Muscle of arm (tissue), 12 donors: ENCODE data around the gene PRR16. TPM values are rescaled to one million over a fixed set of nuclear protein-coding genes. Genes with fewer than 3 reads are reported as not detected.

Experiments
- DNase-seq: peaks from one replicate; pipeline ENCODE4 v3.0.0-alpha.2; 2013
- polyA plus RNA-seq, 12 donors: library from polyadenylated mRNA; unstranded; fragments of 120-200 nt; gene quantifications; one replicate each; pipeline ENCODE4 v1.2.1, GENCODE V29; 2013; ENCODE audit not compliant: insufficient read length in 12 of 12

PRR16 gene
- polyA plus RNA-seq, 12 donors, result 11.8 to 27.5 (median 19.3) TPM; not detected in 1

GRCh38 chr5:120512791-120513650 is 48.9 kb downstream of the PRR16 start:
- DNase-seq, result no peak

GRCh38 chr5:120516805-120517204 is 52.7 kb downstream of the PRR16 start:
- no peak for DNase-seq

GRCh38 chr5:120517607-120518252 is 53.6 kb downstream of the PRR16 start:
- DNase-seq, result no peak

- DNase-seq, result no peak
These were observed 54.5 kb downstream of the PRR16 start for GRCh38 chr5:120518581-120518980.

DNA sequence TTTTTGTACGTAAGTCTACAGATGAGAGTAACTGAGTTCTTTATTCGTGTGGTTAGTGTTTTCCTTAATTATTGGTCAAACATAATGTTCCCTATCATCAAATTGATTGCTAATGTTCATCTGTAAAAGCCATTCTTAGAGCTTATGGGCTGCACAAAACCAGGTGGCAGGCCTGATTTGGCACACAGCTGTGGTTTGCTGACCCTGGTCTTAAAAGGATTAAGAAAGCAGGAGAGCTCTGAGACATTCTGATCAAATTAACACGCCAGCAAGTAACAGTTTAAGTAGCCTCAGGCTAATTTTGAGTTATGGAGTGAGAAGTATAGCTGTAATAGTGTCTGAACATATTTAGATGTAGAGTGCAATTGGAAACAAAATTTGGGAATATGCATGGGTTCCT is 63.2 kb downstream of the PRR16 start:
- no peak for DNase-seq

DNA sequence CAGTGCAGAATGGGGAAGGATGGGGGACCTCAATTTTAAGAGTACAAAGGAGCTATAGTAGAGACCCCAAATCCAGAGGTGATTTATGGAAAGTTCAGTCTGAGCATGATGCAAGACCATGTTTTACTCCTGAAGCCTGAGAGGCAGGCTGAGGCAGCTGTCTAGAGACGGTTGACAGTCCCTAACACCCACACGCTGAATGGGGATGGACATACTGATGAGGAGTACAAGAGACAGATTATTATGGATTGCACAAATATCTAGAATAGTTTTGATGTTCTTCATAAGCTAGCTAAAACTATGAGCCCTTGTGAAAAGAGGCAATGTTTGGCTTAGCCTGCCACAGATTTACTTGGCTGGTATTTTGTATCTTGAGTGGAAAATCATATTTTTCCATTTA is 64.5 kb downstream of the PRR16 start:
- DNase-seq, result no peak

DNA sequence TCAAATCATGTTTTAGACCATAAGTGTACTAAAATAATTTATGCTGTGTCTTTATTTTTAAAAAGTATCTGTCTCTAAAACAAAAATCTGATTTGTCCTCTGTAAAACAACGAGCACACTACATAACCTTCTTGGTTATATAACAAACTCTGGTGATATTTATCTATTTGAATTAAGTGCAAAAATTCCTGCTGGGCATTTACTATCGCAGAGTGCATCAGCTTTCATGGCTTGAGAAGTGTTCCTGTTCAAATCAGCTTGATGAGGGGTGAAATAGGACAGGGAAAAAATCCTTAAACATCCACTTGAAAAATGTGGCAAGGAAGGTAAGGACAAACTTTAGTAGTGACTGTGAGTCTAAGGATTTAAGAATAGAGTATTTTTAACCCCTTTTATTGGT is 65.3 kb downstream of the PRR16 start:
- no peak for DNase-seq

DNA sequence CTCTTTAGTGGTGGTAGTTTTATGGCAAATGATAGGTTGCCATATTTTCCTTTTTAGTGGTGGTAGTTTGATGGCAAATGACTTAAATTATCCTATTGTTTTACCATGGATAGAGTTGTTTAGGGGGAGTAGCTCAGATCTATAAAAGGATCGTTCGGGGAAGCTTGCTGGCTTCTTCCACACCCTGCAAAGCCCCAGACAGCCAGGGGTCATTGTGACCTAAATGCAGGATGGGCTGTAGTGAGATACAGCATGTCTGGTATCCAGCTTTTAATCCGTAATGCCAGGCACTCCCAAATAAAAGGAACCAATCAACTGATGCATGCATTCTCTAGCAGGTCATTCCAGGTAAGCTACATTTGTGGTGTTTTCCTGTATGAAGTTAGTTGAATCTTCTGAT is 67.1 kb downstream of the PRR16 start:
- DNase-seq, result no peak

DNA sequence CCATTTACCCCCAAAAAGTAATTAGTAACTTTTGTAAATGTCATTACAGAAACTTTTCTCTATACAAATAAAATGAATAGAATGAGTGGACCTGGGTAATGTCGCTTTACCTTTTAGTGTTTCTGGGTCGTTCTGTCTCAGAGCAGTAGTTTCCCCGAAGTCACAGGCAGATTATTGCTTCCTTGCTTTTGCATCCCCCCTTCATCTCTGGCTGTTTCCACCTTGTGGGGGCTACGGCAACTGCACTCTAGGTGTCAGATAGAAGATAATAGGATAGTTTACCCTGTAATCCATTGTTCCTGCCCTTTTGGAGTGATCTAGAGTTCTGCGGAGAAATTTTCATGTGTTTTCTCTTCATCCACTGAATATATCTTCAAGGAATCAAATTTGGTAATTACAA is 68.7 kb downstream of the PRR16 start:
- no peak for DNase-seq

DNA sequence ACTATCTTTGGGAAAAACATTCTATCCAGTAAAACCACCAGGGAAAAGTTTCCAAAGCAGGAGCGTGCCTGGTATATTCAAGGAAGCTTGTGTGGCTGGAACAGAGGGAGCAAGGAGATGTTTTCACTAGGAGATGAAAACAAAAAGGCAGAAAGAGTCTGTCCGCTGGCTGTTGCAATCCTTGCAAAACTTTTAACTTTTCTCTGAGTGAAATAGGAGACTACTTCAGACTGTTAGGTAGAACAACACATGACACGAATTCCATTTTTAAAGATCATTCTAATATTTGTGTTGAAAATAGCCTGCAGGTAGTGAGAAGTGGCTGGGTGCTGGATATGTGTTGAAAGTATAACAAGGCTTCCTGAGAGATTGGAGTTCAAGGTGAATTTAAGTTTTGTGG is 69.5 kb downstream of the PRR16 start:
- no peak for DNase-seq

GRCh38 chr5:120535900-120536299 is 71.8 kb downstream of the PRR16 start:
- DNase-seq, result no peak

GRCh38 chr5:120538149-120538548 is 74.0 kb downstream of the PRR16 start:
- DNase-seq, result no peak

DNA sequence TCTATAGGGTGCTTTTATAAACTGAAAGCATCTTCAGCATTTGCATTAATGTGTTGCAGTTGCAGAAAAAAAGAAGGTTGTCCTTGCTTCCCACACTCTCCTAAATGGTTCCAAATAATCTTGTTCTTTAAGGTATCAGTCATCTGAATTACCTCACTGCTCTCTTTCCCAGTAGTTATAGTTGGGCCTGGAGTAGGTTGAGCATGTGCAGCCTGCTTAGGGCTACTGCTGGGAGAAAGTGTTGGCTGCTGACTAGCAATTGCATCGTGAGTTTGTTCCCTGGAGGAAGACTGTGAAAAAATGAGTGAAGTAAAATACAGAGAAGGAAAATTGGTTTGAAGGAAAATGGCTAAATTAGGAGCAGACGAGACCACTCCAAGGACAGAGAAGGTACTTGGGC is 74.5 kb downstream of the PRR16 start:
- DNase-seq, result no peak

GRCh38 chr5:120539471-120539870 is 75.4 kb downstream of the PRR16 start:
- no peak for DNase-seq

GRCh38 chr5:120540097-120540496 is 76.0 kb downstream of the PRR16 start:
- DNase-seq, result no peak

DNA sequence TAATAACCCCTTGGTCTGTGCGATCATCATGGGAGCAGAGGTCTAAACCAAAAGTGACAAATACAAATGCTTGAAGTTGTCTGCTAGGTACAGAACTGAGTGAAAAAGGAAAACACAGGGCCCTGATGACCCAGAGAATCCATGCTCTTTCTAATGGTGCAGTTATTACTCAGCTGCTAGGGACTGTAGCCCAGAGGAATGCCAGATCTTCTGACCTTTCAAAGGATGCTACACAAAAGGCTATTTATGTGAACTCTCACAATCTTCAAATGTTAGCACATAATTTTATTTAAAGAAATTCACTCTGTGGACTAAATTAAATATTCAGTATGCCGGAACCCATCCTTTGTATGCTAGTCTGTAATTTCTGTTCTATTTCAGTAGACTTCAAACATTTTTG is 79.9 kb downstream of the PRR16 start:
- no peak for DNase-seq

DNA sequence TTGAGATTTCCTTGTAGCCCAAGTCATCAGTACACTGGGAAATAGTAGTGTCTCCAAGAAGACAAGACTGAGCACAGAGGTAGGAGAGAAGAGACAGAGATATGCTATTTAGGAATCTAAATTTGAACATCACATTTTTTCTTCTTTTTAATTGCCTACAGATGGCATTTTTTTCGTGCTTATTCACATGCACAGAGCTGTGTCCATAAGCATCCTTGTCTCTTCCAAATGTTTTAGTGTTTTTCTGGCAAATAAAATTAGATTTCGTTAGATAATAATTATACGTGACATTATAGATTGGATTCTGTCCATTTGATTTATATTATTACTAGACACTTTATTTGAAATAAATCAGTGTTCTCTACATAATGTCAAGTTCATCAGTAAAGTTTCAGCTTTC is 80.9 kb downstream of the PRR16 start:
- no peak for DNase-seq

GRCh38 chr5:120545951-120546350 is 81.9 kb downstream of the PRR16 start:
- no peak for DNase-seq

DNA sequence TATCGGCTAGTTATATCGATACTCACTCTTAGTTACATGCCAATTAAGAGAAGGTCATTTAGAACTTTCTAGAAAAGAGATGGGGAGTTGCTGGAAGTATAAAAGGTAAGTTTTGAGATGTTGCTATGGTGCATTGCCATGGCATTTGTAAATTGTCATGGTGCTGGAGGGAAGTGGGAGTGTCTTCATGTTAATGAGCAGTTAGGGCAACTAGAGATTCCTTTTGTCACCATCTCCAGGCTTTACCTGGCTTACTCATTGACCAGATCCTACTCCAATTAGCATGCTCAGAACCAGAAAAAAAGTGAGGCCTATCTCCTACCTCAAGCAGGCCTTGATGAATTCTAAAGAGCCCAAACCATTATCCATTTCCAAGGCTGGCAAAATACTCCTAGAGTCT is 82.8 kb downstream of the PRR16 start:
- DNase-seq, result no peak

DNA sequence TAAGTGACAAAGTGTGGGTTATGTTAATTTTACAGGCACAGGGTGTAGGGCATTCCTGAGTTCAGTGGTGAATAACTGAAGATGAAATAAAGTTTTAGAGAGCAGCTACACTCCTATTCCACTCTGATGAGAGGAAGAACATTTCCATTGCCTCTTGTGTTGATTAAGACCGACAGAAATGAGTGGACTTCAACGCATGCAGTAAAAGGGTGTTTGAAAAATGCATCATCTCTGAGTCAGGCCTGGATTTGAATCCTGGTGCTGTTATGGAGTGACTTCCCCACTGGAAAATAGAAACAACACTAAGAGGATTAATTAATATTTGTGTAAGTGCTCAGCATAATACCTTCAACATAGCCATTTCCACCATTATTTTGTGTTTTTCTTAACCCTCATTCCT is 86.3 kb downstream of the PRR16 start:
- no peak for DNase-seq

- no peak for DNase-seq
These were observed 88.5 kb downstream of the PRR16 start for GRCh38 chr5:120552638-120553037.

DNA sequence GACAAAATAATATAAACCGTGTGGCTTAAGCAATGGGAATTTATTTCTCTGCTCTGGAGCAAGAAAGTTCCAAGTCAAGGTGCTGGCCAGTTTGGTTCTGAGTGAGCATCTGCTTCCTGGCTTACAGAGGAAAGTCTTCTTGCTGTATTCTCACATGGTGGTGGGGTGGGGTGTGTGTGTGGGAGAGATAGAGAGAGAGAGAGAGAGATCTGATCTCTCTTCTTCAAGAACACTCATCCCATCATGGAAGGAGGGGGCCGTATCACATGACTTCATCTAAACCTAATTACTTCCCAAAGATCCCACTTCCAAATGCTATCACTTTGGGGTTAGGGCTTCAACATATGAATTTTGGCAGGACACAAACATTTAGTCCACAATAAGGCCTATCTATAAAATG is 91.2 kb downstream of the PRR16 start:
- no peak for DNase-seq

GRCh38 chr5:120564013-120564412 is 99.9 kb downstream of the PRR16 start:
- DNase-seq, result no peak

DNA sequence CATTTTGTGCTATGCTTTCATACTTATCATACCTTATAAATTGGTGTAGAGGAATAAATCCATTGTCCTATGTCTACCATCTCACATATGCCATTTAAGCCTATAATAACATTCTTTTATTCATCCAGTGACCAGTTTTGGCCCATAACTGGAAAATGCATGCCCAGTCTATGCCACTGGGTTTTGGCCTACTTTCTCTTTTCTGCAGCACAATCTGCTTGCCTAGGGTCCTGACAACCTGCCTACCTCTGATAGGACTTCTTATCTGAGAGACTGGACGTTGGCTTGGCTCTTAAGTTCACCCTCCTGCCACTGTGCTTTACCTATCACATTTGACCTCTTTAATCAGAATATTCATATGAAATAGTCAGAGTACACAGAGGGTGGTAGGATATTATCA is 103.0 kb downstream of the PRR16 start:
- no peak for DNase-seq
